ENCODE measurements around the gene GPS1. TPM values are rescaled to one million over a fixed set of nuclear protein-coding genes. Genes with fewer than 3 reads are reported as not detected.

The GPS1 gene
- polyA plus RNA-seq (2013, experiment 1 of 2): 124 TPM
- polyA plus RNA-seq (2013, experiment 2 of 2): 105 TPM

DNA sequence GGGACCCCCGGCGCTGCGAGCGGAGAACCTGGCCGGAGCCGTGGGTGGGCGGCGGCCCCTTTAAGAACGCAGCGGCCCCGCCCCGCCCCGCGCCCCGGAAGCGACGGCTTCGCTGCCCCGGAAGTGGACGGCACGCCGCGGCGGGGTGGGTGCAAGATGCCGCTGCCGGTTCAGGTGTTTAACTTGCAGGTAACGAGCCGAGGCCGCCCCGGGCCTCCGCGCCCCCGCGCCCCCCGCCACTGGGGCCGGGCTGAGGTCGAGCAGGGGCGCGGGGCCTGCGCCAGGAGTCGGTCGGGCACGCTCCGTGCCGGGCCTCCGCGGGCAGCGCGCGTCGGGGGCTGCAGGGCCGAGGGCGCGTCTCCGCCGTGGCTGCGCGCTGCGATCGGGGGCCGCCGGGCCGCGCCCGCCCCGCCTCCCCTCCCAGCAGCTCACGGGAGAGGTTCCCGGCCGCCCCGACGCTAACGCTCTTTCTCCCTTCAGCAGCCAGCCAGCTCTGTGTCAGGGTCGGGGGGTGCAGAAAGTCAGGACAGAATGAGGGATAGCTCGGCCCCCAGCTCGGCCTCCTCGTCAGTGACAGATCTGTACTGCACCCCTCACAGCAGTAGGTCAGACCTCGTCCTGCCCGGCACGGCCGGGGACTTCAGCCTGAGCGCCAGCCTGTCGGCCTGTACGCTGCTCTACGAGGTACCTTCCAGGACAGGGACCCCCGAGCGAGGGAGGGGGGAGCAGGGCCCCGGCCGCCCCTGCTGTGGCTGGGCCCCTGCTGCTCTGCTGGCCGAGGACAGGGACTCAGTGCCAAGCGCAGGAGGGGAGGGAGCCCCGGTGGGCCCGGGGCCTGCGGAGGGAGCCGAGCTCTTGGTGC lies at the start of gene GPS1, which contains the start of gene RFNG:
GPS1 (plus strand) TSS at position 123 of the 862 bp plus-strand sequence; CDS start at position 157, 34 bp downstream.
RFNG (minus strand) TSS at position 36 of the 862 bp plus-strand sequence. CDS start 45 bp downstream, outside the sequence.
- Histone ChIP-seq H3K27ac (ENCODE audit: low read depth, low read length, severe bottlenecking) (no peak within 1 kb of the TSS), H3K4me1 (ENCODE audit: control insufficient read depth, insufficient read depth, low read length, poor library complexity, severe bottlenecking) (no peaks in the 10 kb centered on the region), H3K36me3 (ENCODE audit: control insufficient read depth, insufficient read depth, low read length) (peaks cover 70% of the 10 kb centered on the region), H3K4me3 (ENCODE audit: extremely low read depth, insufficient read depth, low read length, poor library complexity, severe bottlenecking) (peak within 1 kb of the TSS; percentile 67), H3K9me3 (ENCODE audit: control insufficient read depth, low read length) (no peaks in the 10 kb centered on the region)
- WGBS, 2 experiments (ENCODE audit: insufficient coverage in 2 of 2): 0 to 1% methylated on average over 67 to 81 of the region's 94 CpGs

DNA sequence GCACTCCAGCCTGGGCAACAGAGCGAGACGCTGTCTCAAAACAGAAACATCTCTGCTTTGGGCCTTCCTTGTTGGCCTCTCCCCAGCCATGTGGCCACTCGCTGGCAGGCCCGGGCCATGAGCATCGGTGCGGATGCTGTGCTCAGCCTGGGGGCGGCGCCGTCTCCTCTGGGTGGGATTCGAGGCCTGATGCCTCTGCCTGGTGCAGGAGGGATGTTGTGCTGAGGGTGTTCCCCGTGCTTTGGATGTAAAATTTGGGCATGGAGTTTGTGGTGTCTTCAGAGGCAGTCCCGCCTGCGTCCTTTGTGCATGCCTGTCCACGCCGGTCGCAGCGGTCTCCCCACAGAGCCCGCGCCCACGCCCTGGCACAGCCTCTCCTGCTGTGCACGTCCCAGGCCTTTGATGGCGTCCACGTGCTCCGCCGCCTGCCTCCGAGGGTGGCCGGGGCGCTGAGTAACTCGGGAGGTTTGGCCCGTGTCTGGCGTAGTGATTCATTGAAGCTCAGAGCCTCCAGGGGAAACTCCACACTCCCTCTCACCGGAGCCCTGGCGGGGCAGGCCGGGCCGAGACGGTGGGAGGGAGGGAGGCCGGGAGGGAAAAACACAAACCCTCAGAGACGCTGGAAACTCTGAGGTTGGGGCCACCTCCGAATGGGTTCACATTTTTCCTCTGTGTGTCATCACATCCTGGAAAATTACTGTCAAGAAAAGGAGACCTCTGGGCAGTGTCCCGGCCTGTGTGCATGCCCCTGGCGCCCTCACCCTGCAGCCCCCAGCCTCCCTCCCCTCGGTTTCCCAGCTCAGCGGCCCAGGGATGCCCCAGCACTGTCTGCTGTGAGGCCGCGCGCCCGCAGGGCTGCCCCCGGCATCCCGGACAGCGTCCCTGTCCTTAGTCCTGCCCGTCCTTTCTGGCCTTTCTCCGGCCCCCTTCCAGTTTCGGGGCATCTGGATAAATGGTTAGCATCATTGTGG lies 48.0 kb upstream of the GPS1 start:
- H3K4me1 ChIP-seq (ENCODE audit: control insufficient read depth, insufficient read depth, low read length, poor library complexity, severe bottlenecking): peaks cover 63% of the 10 kb centered on the region
- H3K36me3 ChIP-seq (ENCODE audit: control insufficient read depth, insufficient read depth, low read length): no peaks in the 10 kb centered on the region
- H3K27ac ChIP-seq (ENCODE audit: low read depth, low read length, severe bottlenecking): peak overlapping the region; percentile 90
- no peak overlapping the region for H3K4me3 ChIP-seq (ENCODE audit: extremely low read depth, insufficient read depth, low read length, poor library complexity, severe bottlenecking)
- 64 to 67% methylated on average over 34 to 47 of the region's 53 CpGs for WGBS, 2 experiments (ENCODE audit: insufficient coverage in 2 of 2)
- no peaks in the 10 kb centered on the region for H3K9me3 ChIP-seq (ENCODE audit: control insufficient read depth, low read length)

- Histone ChIP-seq H3K27ac (ENCODE audit: low read depth, low read length, severe bottlenecking) (peak overlapping the region; percentile 90), H3K4me3 (ENCODE audit: extremely low read depth, insufficient read depth, low read length, poor library complexity, severe bottlenecking) (no peak overlapping the region)
Measured at GRCh38 chr17:82004517-82005455, 46.9 kb upstream of the GPS1 start.

GRCh38 chr17:82005701-82006348 lies 45.9 kb upstream of the GPS1 start:
- Histone ChIP-seq H3K36me3 (ENCODE audit: control insufficient read depth, insufficient read depth, low read length) (no peaks in the 10 kb centered on the region), H3K4me3 (ENCODE audit: extremely low read depth, insufficient read depth, low read length, poor library complexity, severe bottlenecking) (no peak overlapping the region), H3K4me1 (ENCODE audit: control insufficient read depth, insufficient read depth, low read length, poor library complexity, severe bottlenecking) (peaks cover 55% of the 10 kb centered on the region), H3K9me3 (ENCODE audit: control insufficient read depth, low read length) (no peaks in the 10 kb centered on the region), H3K27ac (ENCODE audit: low read depth, low read length, severe bottlenecking) (no peak overlapping the region)
- WGBS, 2 experiments (ENCODE audit: insufficient coverage in 2 of 2): 91 to 93% methylated on average over 19 to 30 of the region's 30 CpGs

More at GRCh38 chr17:82004517-82005455, 46.9 kb upstream of the GPS1 start:
- H3K9me3 ChIP-seq (ENCODE audit: control insufficient read depth, low read length): no peaks in the 10 kb centered on the region
- H3K4me1 ChIP-seq (ENCODE audit: control insufficient read depth, insufficient read depth, low read length, poor library complexity, severe bottlenecking): peaks cover 63% of the 10 kb centered on the region
- no peaks in the 10 kb centered on the region for H3K36me3 ChIP-seq (ENCODE audit: control insufficient read depth, insufficient read depth, low read length)
- WGBS, 2 experiments (ENCODE audit: insufficient coverage in 2 of 2): 94 to 97% methylated on average over 39 of the region's 41 CpGs

- H3K27ac ChIP-seq (ENCODE audit: low read depth, low read length, severe bottlenecking): no peak overlapping the region
- 93 to 96% methylated on average over 16 to 18 of the region's 24 CpGs for WGBS, 2 experiments (ENCODE audit: insufficient coverage in 2 of 2)
- H3K9me3 ChIP-seq (ENCODE audit: control insufficient read depth, low read length): no peaks in the 10 kb centered on the region
- H3K4me3 ChIP-seq (ENCODE audit: extremely low read depth, insufficient read depth, low read length, poor library complexity, severe bottlenecking): no peak overlapping the region
- no peaks in the 10 kb centered on the region for H3K36me3 ChIP-seq (ENCODE audit: control insufficient read depth, insufficient read depth, low read length)
- peaks cover 47% of the 10 kb centered on the region for H3K4me1 ChIP-seq (ENCODE audit: control insufficient read depth, insufficient read depth, low read length, poor library complexity, severe bottlenecking)
Measured at GRCh38 chr17:82006468-82007227, 45.0 kb upstream of the GPS1 start.

GRCh38 chr17:82007228-82007494 lies 44.5 kb upstream of the GPS1 start:
- Histone ChIP-seq H3K9me3 (ENCODE audit: control insufficient read depth, low read length) (no peaks in the 10 kb centered on the region), H3K4me3 (ENCODE audit: extremely low read depth, insufficient read depth, low read length, poor library complexity, severe bottlenecking) (no peak overlapping the region), H3K36me3 (ENCODE audit: control insufficient read depth, insufficient read depth, low read length) (peaks cover 3% of the 10 kb centered on the region), H3K4me1 (ENCODE audit: control insufficient read depth, insufficient read depth, low read length, poor library complexity, severe bottlenecking) (peaks cover 45% of the 10 kb centered on the region), H3K27ac (ENCODE audit: low read depth, low read length, severe bottlenecking) (no peak overlapping the region)
- WGBS, 2 experiments (ENCODE audit: insufficient coverage in 2 of 2): 94 to 95% methylated on average over 6 of the region's 6 CpGs

GRCh38 chr17:82007495-82008257 lies 44.0 kb upstream of the GPS1 start:
- WGBS, 2 experiments (ENCODE audit: insufficient coverage in 2 of 2): 94 to 95% methylated on average over 25 to 30 of the region's 30 CpGs
- H3K9me3 ChIP-seq (ENCODE audit: control insufficient read depth, low read length): no peaks in the 10 kb centered on the region
- peaks cover 3% of the 10 kb centered on the region for H3K36me3 ChIP-seq (ENCODE audit: control insufficient read depth, insufficient read depth, low read length)
- no peak overlapping the region for H3K4me3 ChIP-seq (ENCODE audit: extremely low read depth, insufficient read depth, low read length, poor library complexity, severe bottlenecking)
- no peak overlapping the region for H3K27ac ChIP-seq (ENCODE audit: low read depth, low read length, severe bottlenecking)
- H3K4me1 ChIP-seq (ENCODE audit: control insufficient read depth, insufficient read depth, low read length, poor library complexity, severe bottlenecking): peaks cover 46% of the 10 kb centered on the region

GRCh38 chr17:82008258-82008940 lies 43.3 kb upstream of the GPS1 start:
- H3K9me3 ChIP-seq (ENCODE audit: control insufficient read depth, low read length): no peaks in the 10 kb centered on the region
- H3K27ac ChIP-seq (ENCODE audit: low read depth, low read length, severe bottlenecking): no peak overlapping the region
- peaks cover 46% of the 10 kb centered on the region for H3K4me1 ChIP-seq (ENCODE audit: control insufficient read depth, insufficient read depth, low read length, poor library complexity, severe bottlenecking)
- WGBS, 2 experiments (ENCODE audit: insufficient coverage in 2 of 2): 91 to 93% methylated on average over 21 to 22 of the region's 26 CpGs
- peaks cover 3% of the 10 kb centered on the region for H3K36me3 ChIP-seq (ENCODE audit: control insufficient read depth, insufficient read depth, low read length)
- no peak overlapping the region for H3K4me3 ChIP-seq (ENCODE audit: extremely low read depth, insufficient read depth, low read length, poor library complexity, severe bottlenecking)
